Colonic mucosa (tissue), 4 donors: ENCODE data around the gene ATP5F1A. TPM values are rescaled to one million over a fixed set of nuclear protein-coding genes. Genes with fewer than 3 reads are reported as not detected.
"Not testable (repeated sequence)": the region's sequence is repeated elsewhere in the genome, so short reads cannot be mapped to it uniquely, and the experiment has no call there.

ENCODE experiments used
- DNase-seq: peaks from one replicate; pipeline ENCODE4 v3.0.0-alpha.2; 2020
- H3K27ac ChIP-seq: fragments of 200-600 bp; one replicate; pipeline ENCODE4 v1.8.0; 2021
- H3K27me3 ChIP-seq: fragments of 200-600 bp; one replicate; pipeline ENCODE4 v1.8.0; 2021
- H3K36me3 ChIP-seq: fragments of 200-600 bp; one replicate; pipeline ENCODE4 v1.8.0; 2021
- H3K4me1 ChIP-seq: fragments of 200-600 bp; one replicate; pipeline ENCODE4 v1.8.0; 2021; ENCODE audit warnings: mild to moderate bottlenecking
- H3K4me3 ChIP-seq: fragments of 200-600 bp; one replicate; pipeline ENCODE4 v1.8.0; 2021
- H3K9ac ChIP-seq, 2 donors: one replicate each; pipeline ENCODE4 v1.7.0; 2013; ENCODE audit warnings: control low read depth in 2 of 2, low read depth in 2 of 2, low read length in 2 of 2
- H3K9me3 ChIP-seq: fragments of 200-600 bp; one replicate; pipeline ENCODE4 v1.8.0; 2021
- CTCF ChIP-seq: fragments of 200-600 bp; IDR thresholded peaks from one replicate; pipeline ENCODE4 v1.8.0; 2022; ENCODE audit warnings: antibody characterized with exemption, mild to moderate bottlenecking
- intact Hi-C: fragments of 100-400 bp; cut with DNase I; formaldehyde crosslinking; loops from one replicate; pipeline ENCODE4 v1.14.1; 2022
- total RNA-seq, 2 donors: library from RNA; stranded (reverse); fragmentation: NEBNext Ultra II Directional in 1 of 2; extraction: Animal tissue kit (Norgen Biotek cat#: 25700) in 1 of 2; gene quantifications; one replicate each; pipeline ENCODE4 v1.2.1, GENCODE V29; 2021
- donor health status: healthy.
- donor health status: DM: no; HTN: no; CAD: no.
- donor health status: DM: no; HTN: no; CAD: no.

The ATP5F1A gene
- total RNA-seq, 2 donors from 2014 or later: 792 to 799 TPM

GRCh38 chr18:46050268-46050667 is 47.8 kb downstream of the ATP5F1A start:
- no peak overlapping the region for H3K9ac ChIP-seq
- no peak overlapping the region for H3K4me3 ChIP-seq
- intact Hi-C loops: no loop called here
- no peak for TF ChIP-seq CTCF
- H3K36me3 ChIP-seq: no peaks in the 10 kb centered on the region
- no peaks in the 10 kb centered on the region for H3K4me1 ChIP-seq
- DNase-seq: no peak
- H3K27ac ChIP-seq: no peak overlapping the region
- H3K9me3 ChIP-seq: no peaks in the 10 kb centered on the region
- H3K27me3 ChIP-seq: no peaks in the 10 kb centered on the region

GRCh38 chr18:46048641-46049040 is 49.5 kb downstream of the ATP5F1A start:
- Histone ChIP-seq H3K27ac (no peak overlapping the region), H3K27me3 (no peaks in the 10 kb centered on the region), H3K9me3 (no peaks in the 10 kb centered on the region), H3K36me3 (no peaks in the 10 kb centered on the region), H3K4me3 (no peak overlapping the region), H3K9ac (no peak overlapping the region), H3K4me1 (no peaks in the 10 kb centered on the region)
- intact Hi-C loops: no loop called here
- no peak for DNase-seq
- no peak for TF ChIP-seq CTCF

- H3K36me3 ChIP-seq, H3K9ac ChIP-seq, DNase-seq, intact Hi-C loops, H3K27me3 ChIP-seq, H3K9me3 ChIP-seq, H3K4me3 ChIP-seq, H3K27ac ChIP-seq, H3K4me1 ChIP-seq: not testable (repeated sequence)
These were observed 50.7 kb downstream of the ATP5F1A start for GRCh38 chr18:46047369-46047768.

GRCh38 chr18:46046688-46047087 is 51.4 kb downstream of the ATP5F1A start:
- intact Hi-C loops: no loop called here
- Histone ChIP-seq H3K4me1 (no peaks in the 10 kb centered on the region), H3K9me3 (no peaks in the 10 kb centered on the region), H3K27ac (no peak overlapping the region), H3K9ac (no peak overlapping the region), H3K27me3 (no peaks in the 10 kb centered on the region), H3K4me3 (no peak overlapping the region), H3K36me3 (no peaks in the 10 kb centered on the region)
- no peak for TF ChIP-seq CTCF
- no peak for DNase-seq

GRCh38 chr18:46046126-46046525 is 52.0 kb downstream of the ATP5F1A start:
- Histone ChIP-seq H3K27me3 (no peaks in the 10 kb centered on the region), H3K9me3 (no peaks in the 10 kb centered on the region), H3K4me3 (no peak overlapping the region), H3K27ac (no peak overlapping the region), H3K9ac (no peak overlapping the region), H3K4me1 (no peaks in the 10 kb centered on the region), H3K36me3 (no peaks in the 10 kb centered on the region)
- intact Hi-C loops: no loop called here
- no peak for DNase-seq
- TF ChIP-seq CTCF: no peak

- Histone ChIP-seq H3K27me3 (no peaks in the 10 kb centered on the region), H3K4me3 (no peak overlapping the region), H3K27ac (no peak overlapping the region), H3K36me3 (no peaks in the 10 kb centered on the region), H3K4me1 (no peaks in the 10 kb centered on the region), H3K9ac (no peak overlapping the region), H3K9me3 (no peaks in the 10 kb centered on the region)
- no peak for TF ChIP-seq CTCF
- intact Hi-C loops: no loop called here
- no peak for DNase-seq
These were observed 55.4 kb downstream of the ATP5F1A start for GRCh38 chr18:46042571-46043123.
